CD4-positive, alpha-beta T cell treated with Interleukin-17A for 1 hour (primary cell): ENCODE results near the gene KLK8.
"Not testable (repeated sequence)": the region's sequence is repeated elsewhere in the genome, so short reads cannot be mapped to it uniquely, and the experiment has no call there.

Experiments used
- DNase-seq: peaks from one replicate; pipeline ENCODE4 v3.0.0-alpha.2; 2020

The KLK8 gene

GRCh38 chr19:50981587-50982146, 19.7 kb downstream of the KLK8 start:
- DNase-seq: no peak

- DNase-seq: no peak
These were observed 21.2 kb downstream of the KLK8 start for GRCh38 chr19:50980208-50980607.

GRCh38 chr19:50979758-50980157, 21.6 kb downstream of the KLK8 start:
- DNase-seq: no peak

GRCh38 chr19:50978772-50979390, 22.5 kb downstream of the KLK8 start:
- no peak for DNase-seq

DNA sequence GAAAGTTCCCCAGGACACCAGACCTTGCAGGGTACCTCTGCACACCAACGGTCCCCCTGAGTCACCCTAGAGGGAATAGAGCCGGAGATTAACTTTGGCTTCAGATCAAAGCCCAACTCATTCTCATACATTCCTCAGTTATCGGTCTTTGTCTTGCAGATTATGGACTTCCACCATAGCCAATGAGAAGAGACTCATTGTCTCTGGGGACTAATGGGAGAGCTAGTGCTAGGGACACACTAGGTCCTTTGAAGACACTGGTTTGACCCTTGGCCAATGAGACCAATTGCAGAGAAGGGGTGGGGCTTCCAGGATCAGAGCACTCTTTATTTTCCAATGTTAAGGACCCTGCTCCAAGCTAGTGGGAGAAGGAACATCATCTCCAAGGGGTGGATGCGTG, 23.8 kb downstream of the KLK8 start:
- no peak for DNase-seq

GRCh38 chr19:50975766-50976165, 25.6 kb downstream of the KLK8 start:
- DNase-seq: no peak

- no peak for DNase-seq
These were observed 26.5 kb downstream of the KLK8 start for GRCh38 chr19:50974702-50975556.

DNA sequence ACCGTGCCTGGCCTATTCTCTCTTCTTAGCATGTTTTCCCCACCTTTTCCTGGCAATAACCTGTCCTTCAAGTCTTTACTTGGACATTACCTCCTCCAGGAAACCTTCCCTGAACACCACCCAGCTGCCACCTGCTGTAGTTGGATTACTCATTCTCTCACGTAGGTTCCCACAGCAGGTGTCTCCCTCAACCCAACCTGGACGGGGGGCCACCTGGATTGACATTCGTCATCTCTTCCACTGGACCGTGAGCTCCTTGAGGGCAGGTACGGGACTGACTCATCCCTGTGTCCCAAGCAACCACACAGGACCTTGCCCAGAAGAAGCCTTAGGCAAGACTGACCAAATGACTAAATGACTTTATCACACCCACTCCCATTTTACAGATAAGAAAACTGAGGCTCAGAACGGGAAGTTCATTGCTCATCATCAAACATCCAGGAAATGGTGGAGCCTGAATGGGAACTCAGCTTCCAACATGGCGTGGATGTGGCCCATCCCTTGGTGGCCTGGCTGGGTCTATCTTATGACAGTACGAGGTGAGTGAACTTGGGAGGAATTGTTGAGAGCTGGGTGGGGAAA, 28.5 kb downstream of the KLK8 start:
- DNase-seq: no peak

DNA sequence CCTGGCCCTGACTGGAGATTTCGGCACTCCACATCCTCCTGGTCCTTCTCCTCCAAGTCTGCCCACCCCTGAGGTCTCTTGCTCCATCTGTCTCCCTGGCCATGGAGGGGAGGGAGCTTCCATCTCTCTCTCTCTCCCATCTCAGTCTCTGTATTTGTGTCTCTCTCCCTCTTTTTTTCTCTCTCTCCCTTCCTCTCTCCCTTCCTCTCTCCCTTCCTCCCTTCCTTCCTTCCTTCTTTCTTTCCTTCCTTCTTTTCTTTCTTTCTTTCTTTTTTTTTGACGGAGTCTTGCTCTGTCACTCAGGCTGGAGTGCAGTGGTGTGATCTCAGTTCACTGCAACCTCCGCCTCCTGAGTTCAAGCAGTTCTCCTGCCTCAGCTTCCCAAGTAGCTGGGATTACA, 31.6 kb downstream of the KLK8 start:
- DNase-seq: not testable (repeated sequence)

DNA sequence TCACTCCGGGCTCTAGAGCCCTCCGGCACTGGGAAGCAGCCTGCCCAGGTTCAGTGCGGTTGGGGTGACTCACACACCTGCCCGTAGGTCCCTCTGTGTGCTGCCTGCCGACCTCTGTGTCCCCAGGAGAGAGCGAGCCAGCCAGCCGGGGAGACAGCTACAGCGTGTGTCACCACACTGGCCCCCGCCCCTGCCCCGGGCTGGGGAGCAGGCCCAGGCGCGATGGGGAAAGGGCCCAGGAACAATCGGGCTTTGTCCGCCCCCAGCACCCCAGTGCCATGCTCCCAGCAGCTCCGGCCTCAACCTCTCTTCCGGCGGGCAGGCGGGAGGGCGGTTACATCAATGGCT, 32.0 kb downstream of the KLK8 start, which contains the start of gene KLK6:
TSS of gene KLK6 (minus strand) at position 179 of the 348 bp plus-strand sequence. CDS start 1,487 bp downstream, outside the sequence.
- no peak for DNase-seq

GRCh38 chr19:50968716-50969412, 32.5 kb downstream of the KLK8 start:
- DNase-seq: no peak

- DNase-seq: no peak
These were observed 33.3 kb downstream of the KLK8 start for GRCh38 chr19:50967929-50968715.

GRCh38 chr19:50964266-50964665, 37.1 kb downstream of the KLK8 start:
- DNase-seq: no peak

GRCh38 chr19:50963381-50963780, 38.0 kb downstream of the KLK8 start:
- DNase-seq: no peak

DNA sequence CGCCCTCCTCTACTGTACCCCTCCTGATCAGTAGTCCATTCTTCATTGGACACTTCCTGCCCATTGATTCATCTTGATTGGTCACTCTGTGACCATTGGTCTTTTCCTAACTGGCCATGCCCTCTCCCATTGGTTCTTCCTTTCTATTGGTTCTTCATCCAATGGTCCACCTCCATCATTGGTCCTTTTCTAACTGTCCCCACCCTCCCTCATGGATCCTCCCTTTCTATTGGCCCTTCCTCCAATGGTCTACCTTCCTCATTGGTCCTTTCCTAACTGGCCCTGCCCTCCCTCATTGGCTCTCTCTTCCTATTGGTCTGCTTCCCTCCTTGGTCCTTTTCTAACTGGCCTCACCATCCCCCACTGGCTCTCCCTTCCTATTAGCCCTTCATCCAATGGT, 39.2 kb downstream of the KLK8 start:
- no peak for DNase-seq

DNA sequence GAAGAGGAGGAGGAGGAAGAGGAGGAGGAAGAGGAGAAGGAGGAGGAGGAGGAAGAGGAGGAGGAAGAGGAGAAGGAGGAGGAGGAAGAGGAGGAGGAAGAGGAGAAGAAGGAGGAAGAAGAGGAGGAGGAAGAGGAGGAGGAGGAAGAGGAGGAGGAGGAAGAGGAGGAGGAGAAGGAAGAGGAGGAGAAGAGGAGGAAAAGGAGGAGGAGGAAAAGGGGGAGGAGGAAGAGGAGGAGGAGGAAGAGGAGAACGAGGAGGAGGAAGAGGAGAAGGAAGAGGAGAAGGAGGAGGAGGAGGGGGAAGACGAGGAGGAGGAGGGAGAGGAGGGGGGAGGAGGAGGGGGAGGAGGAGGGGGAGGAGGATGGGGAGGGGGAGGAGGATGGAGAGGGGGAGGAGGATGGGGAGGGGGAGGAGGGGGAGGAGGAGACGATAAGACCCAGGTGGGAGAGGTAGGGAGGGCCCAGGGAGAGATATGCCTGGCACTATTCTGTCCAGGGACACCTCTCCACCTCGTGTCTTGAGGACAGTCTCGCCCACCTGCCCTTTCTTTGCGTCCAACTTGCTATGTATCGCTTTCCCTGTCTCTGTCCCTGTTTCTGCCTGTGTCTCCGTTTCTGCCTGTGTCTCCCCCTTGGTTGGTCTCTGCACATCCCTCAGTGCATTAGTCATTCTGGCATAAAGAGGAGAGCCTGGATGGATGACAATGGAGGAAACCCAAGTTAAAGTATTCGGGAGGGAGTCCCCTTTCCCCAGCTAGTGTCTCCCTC, 41.5 kb downstream of the KLK8 start:
- no peak for DNase-seq

DNA sequence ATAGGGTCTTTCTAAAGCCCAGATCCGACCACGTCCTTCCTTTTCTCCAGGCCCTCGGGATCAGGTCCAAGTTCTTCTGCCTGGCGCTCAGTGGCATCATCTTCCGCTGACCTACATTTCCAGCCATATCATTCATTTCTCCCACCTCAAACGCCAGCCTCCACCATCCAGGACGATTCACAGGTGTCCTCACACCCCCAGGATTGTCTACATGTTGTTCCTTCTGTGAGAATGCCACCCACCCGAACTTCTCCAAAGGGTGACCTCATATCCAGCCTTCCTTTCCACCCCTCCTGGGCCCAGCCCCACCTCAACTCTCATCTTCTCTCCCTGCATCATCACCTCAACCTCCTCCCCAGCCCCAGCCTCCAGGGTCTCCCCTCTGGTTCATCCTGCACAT, 43.8 kb downstream of the KLK8 start:
- no peak for DNase-seq

- DNase-seq: no peak
These were observed 48.5 kb downstream of the KLK8 start, which contains the start of gene KLK5 for GRCh38 chr19:50952910-50953309. Gene KLK5 (minus strand): TSS chr19:50953038. CDS start chr19:50952657, 381 bp downstream.

- DNase-seq: no peak
These were observed 51.5 kb downstream of the KLK8 start for GRCh38 chr19:50949861-50950260.

DNA sequence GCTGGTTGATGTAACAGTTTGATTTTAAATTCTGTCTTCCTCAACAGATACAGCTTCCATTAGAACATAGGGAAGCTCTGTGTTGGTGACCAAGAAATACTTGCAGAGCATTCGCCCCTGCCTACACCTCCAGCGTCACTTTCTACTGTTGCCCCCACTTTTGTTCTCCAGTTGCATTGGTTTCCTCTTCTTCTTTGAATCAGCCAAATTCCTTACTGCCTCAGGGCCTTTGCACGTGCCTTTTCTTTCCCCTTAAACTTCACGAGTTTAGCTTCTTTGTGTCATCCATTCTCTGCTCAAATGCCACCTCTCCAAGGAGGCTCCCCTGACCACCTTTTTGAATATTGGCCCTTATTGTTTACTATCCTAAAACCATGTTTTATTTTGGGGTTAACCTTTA, 54.3 kb downstream of the KLK8 start:
- DNase-seq: no peak
